SK-N-DZ (cell line): ENCODE results near the gene CDK13. TPM values are rescaled to one million over a fixed set of nuclear protein-coding genes. Genes with fewer than 3 reads are reported as not detected.
"Not testable (repeated sequence)": the region's sequence is repeated elsewhere in the genome, so short reads cannot be mapped to it uniquely, and the experiment has no call there.

Experiments used
- DNase-seq: peaks from one replicate; pipeline ENCODE4 v3.0.0-alpha.2; 2015; ENCODE audit warnings: low spot score
- polyA plus RNA-seq, 2 experiments: library from polyadenylated mRNA; depleted of rRNA; stranded (reverse); fragments of >200 nt; gene quantifications; 2 replicates each; pipeline ENCODE4 v1.2.3, GENCODE V29; 2014

The CDK13 gene
- polyA plus RNA-seq (2014; cell fraction: cytosol; rRNA removed), result 17.7 and 22.0 TPM in 2 replicates
- 30.1 and 33.8 TPM in 2 replicates for polyA plus RNA-seq (2014; cell fraction: nucleus; rRNA removed)

GRCh38 chr7:39949971-39950472 lies at the start of gene CDK13:
CDK13 (plus strand) TSS chr7:39950256; CDS start chr7:39950642, 386 bp downstream.
- peak; percentile 80 for DNase-seq

DNA sequence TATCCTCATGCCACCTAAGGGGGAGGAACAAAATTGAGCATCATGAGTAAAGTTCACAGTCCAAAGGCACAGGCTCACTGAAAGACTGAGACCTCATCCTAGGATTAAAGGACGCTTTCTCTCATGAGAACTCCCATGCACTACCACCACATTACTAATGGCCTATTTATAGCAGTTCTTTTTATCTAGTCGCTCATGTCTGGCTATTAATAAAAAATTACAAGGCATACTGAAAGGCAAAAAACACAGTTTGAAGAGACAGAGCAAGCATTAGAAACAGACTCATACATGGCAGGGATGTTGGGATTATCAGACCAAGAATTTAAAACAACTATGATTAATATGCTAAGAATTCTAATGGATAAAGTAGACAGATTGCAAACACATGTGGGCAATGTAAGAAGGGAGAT lies 46.0 kb upstream of the CDK13 start:
- no peak for DNase-seq

DNA sequence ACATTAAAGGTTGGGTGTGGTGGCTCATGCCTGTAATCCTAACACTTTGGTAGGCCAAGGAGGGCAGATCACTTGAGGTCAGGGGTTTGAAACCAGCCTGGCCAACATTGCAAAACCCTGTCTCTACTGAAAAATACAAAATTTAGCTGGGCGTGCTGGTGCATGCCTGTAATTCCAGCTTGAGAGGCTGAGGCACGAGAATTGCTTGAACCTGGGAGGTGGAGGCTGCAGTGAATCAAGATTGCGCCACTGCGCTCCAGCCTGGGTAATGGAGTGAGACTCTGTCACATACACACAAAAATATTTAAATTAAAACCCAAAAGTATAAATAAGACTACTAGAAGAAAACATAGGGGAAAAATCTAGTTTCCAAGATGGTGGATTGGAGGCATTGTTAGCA lies 41.9 kb upstream of the CDK13 start:
- DNase-seq, result no peak

DNA sequence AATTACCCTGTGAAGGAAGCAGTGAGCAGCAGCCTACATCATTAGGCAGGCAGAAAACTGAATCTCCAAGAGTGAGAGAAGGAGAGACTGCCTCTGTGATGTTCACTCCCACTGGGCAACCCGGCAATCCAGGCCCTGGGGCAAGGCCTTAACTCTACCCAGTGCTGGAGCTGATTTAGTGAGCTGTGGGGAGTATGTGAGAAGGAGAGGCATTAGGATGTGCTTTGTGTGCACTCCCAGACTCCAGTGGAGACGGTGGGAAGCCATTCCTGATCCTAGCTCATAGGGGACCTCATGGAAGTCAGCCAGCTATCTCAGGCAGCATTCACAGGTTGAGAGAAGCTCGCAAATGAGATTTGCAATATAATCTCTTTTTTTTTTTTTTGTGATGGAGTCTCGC lies 41.1 kb upstream of the CDK13 start:
- DNase-seq, result no peak

DNA sequence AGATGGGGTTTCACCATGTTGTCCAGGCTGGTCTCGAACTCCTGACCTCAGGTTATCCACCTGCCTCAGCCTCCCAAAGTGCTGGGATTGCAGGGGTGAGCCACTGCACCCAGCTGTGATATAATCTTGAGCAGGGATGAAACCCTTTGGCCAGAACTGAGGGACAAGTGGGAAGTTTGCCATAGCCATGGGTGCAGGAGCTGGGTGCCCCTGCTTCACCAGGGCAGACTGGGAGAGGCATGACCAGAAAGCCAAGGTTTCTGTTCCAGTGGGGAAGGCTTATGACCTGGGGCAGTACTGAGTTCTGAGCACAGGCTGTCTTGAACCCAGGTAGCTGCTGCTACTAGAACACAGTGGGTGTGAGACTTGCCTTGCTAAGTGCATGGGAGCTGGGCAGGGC lies 40.5 kb upstream of the CDK13 start:
- DNase-seq, result no peak

GRCh38 chr7:39910108-39910869 lies 39.8 kb upstream of the CDK13 start:
- DNase-seq, result no peak

DNA sequence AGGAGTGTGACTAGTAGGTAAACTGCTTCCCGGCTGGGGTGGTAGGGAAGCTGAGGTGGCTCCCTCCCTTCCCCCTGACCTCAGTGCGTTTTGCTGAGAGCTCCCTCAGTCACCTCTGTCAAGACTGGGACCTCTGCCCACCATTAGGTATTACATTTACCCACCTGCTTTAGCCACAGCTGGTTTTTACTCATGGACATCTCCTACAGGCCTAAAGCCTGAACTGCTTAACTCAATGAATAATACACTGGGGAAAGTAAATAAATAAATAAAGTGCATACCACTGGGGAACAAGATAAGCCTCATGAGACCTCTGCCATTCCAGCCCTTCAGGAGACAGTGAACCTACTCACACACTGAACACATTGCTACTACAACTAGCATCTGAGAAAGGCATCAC lies 38.9 kb upstream of the CDK13 start:
- DNase-seq, result no peak

DNA sequence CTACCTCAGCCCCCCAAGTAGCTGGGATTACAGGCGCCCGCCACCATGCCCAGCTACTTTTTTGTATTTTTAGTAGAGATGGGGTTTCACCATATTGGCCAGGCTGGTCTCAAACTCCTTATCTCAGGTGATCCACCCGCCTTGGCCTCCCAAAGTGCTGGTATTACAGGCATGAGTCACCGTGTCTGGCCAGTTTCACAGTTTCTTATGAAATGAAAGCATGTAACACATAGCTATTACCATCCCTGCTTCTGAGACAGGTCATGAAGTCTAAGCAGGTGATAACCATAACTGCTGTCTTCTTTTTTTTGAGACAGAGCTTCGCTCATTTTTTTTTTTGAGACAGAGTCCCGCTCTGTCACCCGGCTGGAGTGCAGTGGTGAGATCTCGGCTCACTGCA lies 34.2 kb upstream of the CDK13 start:
- DNase-seq, result not testable (repeated sequence)

DNA sequence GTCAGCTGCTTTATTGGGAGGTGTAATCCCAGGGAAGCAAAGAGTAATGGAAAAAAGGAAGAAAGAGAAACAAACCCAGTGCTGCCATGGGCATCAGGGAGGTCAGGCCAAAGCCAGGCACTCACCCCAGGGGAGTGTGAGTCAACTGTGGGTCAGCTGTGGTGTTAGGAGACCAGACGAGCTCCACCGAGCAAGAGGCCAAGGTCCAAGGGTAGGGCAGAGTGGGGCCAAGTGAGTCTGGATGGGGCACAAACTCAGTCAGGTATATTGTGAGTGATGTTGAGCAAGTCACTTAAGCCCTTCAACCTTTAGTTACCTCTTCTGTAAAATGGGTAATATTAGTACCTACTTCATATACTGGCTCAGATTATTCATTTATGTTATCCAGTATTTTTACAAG lies 30.4 kb upstream of the CDK13 start:
- DNase-seq, result no peak

GRCh38 chr7:39921506-39922175 lies 28.4 kb upstream of the CDK13 start:
- no peak for DNase-seq

DNA sequence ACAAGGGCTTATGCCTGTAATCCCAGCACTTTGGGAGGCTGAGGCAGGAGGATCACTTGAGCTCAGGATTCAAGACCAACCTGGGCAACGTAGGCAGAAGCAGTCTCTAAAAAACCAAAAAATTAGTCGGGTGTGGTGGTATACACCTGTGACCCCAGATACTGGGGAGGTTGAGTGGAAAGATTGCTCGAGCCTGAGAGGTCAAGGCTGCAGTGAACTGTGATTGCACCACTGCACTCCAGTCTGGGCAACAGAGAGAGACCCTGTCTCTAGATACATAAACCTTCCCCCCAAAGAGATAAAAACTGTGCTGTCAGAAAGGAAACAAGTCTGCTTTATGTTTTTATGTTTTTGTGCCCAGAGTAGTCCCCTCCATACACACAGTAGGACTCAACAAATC lies 27.5 kb upstream of the CDK13 start:
- no peak for DNase-seq

GRCh38 chr7:39923091-39923490 lies 27.0 kb upstream of the CDK13 start:
- no peak for DNase-seq

- DNase-seq, result no peak
These were observed 25.9 kb upstream of the CDK13 start for GRCh38 chr7:39924122-39924521.

DNA sequence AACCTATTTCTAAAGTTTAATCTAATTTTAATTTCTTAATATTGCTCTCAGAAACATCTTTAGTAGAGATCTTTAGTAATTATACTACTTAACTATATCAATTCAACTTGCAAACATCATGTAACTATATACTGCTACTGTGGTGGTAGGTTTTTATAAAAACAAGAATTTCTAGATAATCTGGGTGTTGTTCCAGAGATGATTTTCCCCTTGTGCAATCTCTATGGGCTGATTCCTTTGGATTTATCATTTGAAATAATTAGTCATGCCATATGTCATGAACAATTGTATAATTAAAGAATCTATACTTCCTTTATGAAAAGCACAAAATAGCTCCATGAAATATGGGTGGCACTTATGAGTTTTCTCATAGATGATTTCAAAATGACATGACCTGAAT lies 23.9 kb upstream of the CDK13 start:
- DNase-seq, result no peak

- no peak for DNase-seq
These were observed 23.0 kb upstream of the CDK13 start for GRCh38 chr7:39927018-39927417.

DNA sequence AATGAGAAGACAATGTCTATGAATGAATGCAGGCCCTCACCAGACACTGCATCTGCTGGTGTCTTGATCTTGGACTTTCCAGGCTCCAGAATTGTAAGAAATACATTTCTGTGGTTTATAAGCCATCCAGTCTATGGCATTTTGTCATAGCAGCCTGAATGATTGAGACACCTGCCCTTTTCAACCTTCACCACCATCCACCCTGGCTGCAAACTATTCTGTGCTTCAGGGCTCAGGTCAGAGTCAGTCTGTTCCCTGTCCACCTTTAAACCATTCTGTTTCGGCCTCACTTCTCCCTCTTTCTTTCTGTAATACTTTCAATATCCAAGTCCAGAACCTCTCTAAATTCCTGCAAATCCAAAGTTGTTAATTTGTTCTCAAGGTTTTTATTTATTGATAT lies 15.9 kb upstream of the CDK13 start:
- no peak for DNase-seq

DNA sequence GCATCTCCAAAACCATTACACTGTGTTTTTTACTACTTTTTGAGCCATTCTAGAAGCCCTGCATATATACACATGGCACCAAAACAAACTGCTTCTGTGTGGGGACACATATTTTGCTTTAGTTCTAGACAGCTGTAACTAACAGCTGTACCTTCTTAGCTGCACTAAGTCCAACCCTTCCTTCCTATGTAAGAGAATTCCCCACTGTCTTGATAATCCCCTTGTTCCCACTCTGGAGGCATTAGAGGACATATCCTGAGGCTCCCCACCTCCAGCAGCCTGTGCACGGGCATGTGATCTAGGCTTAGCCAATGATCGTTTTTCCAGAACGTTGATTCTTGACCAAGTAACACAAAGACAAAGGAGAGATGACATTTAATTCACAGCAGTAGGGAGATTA lies 13.3 kb upstream of the CDK13 start:
- no peak for DNase-seq

DNA sequence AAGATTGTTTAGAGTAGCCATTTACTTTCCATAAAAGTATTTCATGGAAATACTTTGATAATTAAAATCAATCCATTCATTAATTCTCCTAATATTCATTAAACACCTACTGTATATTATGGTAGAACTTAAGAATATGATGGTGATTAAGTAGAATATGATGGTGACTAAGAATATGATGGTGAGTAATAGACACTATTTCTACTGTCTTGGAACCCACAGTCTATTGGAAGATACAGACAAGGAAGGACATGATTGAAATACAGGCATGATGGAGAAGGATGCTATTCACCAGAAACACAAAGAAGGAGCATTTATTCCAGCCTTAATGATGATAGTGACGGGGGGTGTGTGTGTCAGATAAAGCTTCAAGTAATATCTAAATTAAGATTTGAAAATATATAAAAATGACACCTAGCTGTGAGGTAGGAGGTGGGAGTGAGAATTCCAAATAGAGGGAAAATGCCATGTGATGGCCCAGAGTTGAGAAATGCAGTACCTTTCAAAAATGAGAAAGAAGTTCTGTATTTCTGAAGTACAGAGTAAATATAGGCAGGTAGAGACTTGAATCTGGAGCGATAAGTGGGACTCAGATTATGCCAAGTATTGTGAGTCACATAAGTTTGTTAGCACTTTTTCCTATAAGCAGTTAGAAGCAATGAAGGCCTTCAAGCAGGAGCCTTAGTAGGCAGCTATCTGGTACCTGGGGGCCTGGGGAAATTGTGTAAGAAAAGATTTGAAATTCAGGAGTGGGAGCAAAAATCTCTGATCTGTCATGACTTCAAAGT lies 12.5 kb upstream of the CDK13 start:
- no peak for DNase-seq

GRCh38 chr7:39942883-39943282 lies 7.2 kb upstream of the CDK13 start:
- no peak for DNase-seq

DNA sequence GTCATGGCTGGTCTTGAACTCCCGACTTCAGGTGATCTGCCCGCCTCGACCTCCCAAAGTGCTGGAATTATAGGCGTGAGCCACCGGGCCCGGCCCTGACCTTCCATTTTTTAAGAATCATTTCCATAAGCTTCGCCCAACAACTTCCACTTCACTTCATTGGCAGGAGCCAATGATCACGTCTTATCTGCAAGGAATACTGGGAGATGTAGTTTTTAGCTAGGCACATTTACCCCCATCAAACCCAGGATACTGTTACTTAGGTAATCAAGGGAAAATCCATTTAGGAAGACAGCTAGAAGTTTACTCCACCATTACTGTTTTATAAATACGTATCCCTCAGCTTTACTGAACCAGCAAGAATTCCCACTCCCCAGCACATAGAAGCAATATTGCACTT lies 3.4 kb upstream of the CDK13 start:
- DNase-seq, result no peak

GRCh38 chr7:39948375-39948955 lies 1.6 kb upstream of the CDK13 start:
- peak; percentile 38 for DNase-seq
